Measurements from ENCODE around the gene PLP1.

PLP1 gene

DNA sequence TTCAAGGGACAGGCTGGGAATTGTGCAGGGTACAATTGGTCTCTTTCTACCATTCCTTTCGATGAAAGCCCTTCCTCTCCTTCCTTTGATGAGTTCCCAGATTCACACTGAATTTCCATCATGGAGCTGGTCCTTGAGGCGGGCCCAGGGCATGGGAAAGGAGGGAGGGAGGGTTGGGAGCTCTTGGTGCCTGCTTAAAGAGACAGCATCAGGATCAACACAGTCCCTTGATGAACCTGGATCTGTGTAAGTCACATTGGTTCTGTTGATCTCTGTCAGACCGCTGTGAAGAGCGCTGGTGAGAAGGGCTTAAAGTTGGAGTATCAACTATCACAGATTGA is 4.4 kb downstream of the PLP1 start:
- no peak for DNase-seq (ENCODE audit: low read depth, low spot score)
- TF ChIP-seq ZNF274 (IDR thresholded peaks at IDR 0.05; ENCODE audit: low read depth, low read length) (no peak), SUZ12 (IDR thresholded peaks at IDR 0.05; ENCODE audit: extremely low read depth, insufficient read depth, insufficient read length) (no peak), YY1 (IDR thresholded peaks at IDR 0.05; ENCODE audit: insufficient read depth, insufficient read length) (no peak)
- Histone ChIP-seq H3K27me3 (ENCODE audit: insufficient read depth, insufficient read length) (no peaks in the 10 kb centered on the region), H3K9me3 (ENCODE audit: insufficient read depth, low read length) (no peaks in the 10 kb centered on the region), H3K36me3 (ENCODE audit: insufficient read depth, insufficient read length, low read length) (peaks cover 1% of the 10 kb centered on the region), H3K4me3 (ENCODE audit: insufficient read length, low read depth) (no peak overlapping the region), H3K9ac (ENCODE audit: insufficient read length, low read depth) (no peak overlapping the region), H3K4me1 (ENCODE audit: insufficient read depth, insufficient read length) (no peaks in the 10 kb centered on the region)

DNA sequence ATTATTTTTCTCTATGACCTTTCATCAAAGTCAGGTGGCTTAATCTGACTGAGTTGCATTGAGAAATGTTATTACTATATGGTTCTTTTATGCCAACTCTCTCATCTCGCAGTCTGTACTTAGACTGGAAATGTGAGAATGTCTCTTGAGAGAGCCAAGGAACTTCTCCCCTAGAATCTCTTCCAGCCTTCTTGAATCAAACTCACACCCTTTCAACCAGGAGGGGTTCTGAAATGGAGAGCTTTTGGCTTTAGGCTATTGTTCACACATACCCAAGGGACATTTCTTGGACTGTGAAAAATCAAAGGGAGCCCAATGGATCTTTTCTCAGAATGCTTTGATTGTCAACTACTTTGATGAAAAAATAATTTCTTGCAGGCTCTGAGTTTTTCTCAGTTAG is 5.1 kb downstream of the PLP1 start:
- peaks cover 2% of the 10 kb centered on the region for H3K36me3 ChIP-seq (ENCODE audit: insufficient read depth, insufficient read length, low read length)
- DNase-seq (ENCODE audit: low read depth, low spot score) = no peak
- TF ChIP-seq YY1 (IDR thresholded peaks at IDR 0.05; ENCODE audit: insufficient read depth, insufficient read length) (no peak), ZNF274 (IDR thresholded peaks at IDR 0.05; ENCODE audit: low read depth, low read length) (no peak), SUZ12 (IDR thresholded peaks at IDR 0.05; ENCODE audit: extremely low read depth, insufficient read depth, insufficient read length) (no peak)

DNA sequence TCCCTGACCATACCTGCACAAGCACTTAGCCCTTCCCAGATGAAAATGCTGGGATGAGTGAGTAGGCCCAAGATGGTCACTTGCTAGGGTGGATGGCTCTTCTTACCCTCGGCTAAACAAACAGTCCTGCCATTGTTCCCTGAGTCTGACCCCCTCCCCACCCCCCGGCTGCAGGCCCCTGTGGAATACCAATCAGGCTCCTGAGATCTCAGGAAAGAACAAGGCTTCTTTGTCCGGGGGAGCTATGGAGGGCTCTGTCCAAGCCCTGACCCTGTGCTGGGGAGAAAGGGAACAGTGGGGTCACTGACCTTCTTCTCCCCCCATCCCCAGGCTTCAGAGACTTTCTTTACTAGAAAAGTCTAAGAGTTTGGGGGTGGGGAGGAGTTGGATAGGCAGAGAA is 6.0 kb downstream of the PLP1 start:
- H3K36me3 ChIP-seq (ENCODE audit: insufficient read depth, insufficient read length, low read length) = peaks cover 2% of the 10 kb centered on the region
- no peaks in the 10 kb centered on the region for H3K4me1 ChIP-seq (ENCODE audit: insufficient read depth, insufficient read length)
- no peak overlapping the region for H3K4me3 ChIP-seq (ENCODE audit: insufficient read length, low read depth)
- no peak for TF ChIP-seq YY1 (IDR thresholded peaks at IDR 0.05; ENCODE audit: insufficient read depth, insufficient read length)
- no peak for TF ChIP-seq SUZ12 (IDR thresholded peaks at IDR 0.05; ENCODE audit: extremely low read depth, insufficient read depth, insufficient read length)
- no peak for TF ChIP-seq ZNF274 (IDR thresholded peaks at IDR 0.05; ENCODE audit: low read depth, low read length)
- H3K27me3 ChIP-seq (ENCODE audit: insufficient read depth, insufficient read length) = no peaks in the 10 kb centered on the region
- DNase-seq (ENCODE audit: low read depth, low spot score) = no peak
- H3K9ac ChIP-seq (ENCODE audit: insufficient read length, low read depth) = no peak overlapping the region
- no peaks in the 10 kb centered on the region for H3K9me3 ChIP-seq (ENCODE audit: insufficient read depth, low read length)

More for the DNA sequence above, 5.1 kb downstream of the PLP1 start:
- Histone ChIP-seq H3K4me3 (ENCODE audit: insufficient read length, low read depth) (no peak overlapping the region), H3K4me1 (ENCODE audit: insufficient read depth, insufficient read length) (no peaks in the 10 kb centered on the region), H3K27me3 (ENCODE audit: insufficient read depth, insufficient read length) (no peaks in the 10 kb centered on the region), H3K9me3 (ENCODE audit: insufficient read depth, low read length) (no peaks in the 10 kb centered on the region), H3K9ac (ENCODE audit: insufficient read length, low read depth) (no peak overlapping the region)

DNA sequence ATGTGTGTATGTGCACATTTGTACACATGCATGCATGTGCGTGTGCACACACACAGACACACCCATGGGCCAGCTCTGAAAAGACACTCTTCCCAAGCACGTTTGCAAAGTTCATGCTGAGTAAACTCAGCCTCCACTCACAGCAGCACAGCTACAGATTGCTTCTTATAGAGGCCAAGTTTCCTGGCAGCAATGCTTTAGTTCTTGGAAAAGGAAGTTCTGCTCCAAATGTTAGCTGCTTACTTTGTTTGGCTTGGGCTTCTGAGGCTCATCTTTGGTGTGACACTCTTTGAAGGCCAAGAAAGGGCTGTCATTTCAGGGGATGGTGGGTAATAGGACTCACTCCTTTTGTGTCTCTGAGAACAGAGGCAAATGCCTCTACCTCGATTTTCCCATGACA is 6.6 kb downstream of the PLP1 start:
- no peaks in the 10 kb centered on the region for H3K9me3 ChIP-seq (ENCODE audit: insufficient read depth, low read length)
- H3K4me3 ChIP-seq (ENCODE audit: insufficient read length, low read depth) = no peak overlapping the region
- H3K36me3 ChIP-seq (ENCODE audit: insufficient read depth, insufficient read length, low read length) = peaks cover 2% of the 10 kb centered on the region
- H3K4me1 ChIP-seq (ENCODE audit: insufficient read depth, insufficient read length) = no peaks in the 10 kb centered on the region
- no peak for DNase-seq (ENCODE audit: low read depth, low spot score)
- no peak overlapping the region for H3K9ac ChIP-seq (ENCODE audit: insufficient read length, low read depth)
- TF ChIP-seq SUZ12 (IDR thresholded peaks at IDR 0.05; ENCODE audit: extremely low read depth, insufficient read depth, insufficient read length) (no peak), YY1 (IDR thresholded peaks at IDR 0.05; ENCODE audit: insufficient read depth, insufficient read length) (no peak), ZNF274 (IDR thresholded peaks at IDR 0.05; ENCODE audit: low read depth, low read length) (no peak)
- no peaks in the 10 kb centered on the region for H3K27me3 ChIP-seq (ENCODE audit: insufficient read depth, insufficient read length)

DNA sequence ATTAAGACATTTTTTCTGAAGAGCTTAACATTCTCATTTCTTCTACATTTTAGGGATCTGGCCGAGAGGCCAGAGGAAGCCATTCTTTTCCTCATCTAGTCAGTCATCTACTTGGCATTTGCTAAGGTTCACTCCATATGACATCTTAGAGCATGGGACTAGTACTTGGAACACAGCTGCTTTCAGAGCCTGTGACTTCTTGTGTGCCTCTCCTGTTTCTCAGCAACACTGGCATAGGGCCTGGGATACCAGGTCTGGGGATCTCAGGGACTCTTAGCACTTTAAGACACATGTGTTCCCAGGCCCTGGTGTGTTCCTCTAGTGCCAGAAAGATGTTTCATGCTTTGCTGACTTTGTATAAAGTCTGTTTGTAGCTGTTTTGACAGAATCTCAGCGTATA is 7.3 kb downstream of the PLP1 start:
- Histone ChIP-seq H3K4me3 (ENCODE audit: insufficient read length, low read depth) (no peak overlapping the region), H3K9ac (ENCODE audit: insufficient read length, low read depth) (no peak overlapping the region), H3K9me3 (ENCODE audit: insufficient read depth, low read length) (no peaks in the 10 kb centered on the region), H3K27me3 (ENCODE audit: insufficient read depth, insufficient read length) (no peaks in the 10 kb centered on the region), H3K36me3 (ENCODE audit: insufficient read depth, insufficient read length, low read length) (peaks cover 2% of the 10 kb centered on the region), H3K4me1 (ENCODE audit: insufficient read depth, insufficient read length) (no peaks in the 10 kb centered on the region)
- DNase-seq (ENCODE audit: low read depth, low spot score) = no peak
- no peak for TF ChIP-seq SUZ12 (IDR thresholded peaks at IDR 0.05; ENCODE audit: extremely low read depth, insufficient read depth, insufficient read length)
- no peak for TF ChIP-seq ZNF274 (IDR thresholded peaks at IDR 0.05; ENCODE audit: low read depth, low read length)

DNA sequence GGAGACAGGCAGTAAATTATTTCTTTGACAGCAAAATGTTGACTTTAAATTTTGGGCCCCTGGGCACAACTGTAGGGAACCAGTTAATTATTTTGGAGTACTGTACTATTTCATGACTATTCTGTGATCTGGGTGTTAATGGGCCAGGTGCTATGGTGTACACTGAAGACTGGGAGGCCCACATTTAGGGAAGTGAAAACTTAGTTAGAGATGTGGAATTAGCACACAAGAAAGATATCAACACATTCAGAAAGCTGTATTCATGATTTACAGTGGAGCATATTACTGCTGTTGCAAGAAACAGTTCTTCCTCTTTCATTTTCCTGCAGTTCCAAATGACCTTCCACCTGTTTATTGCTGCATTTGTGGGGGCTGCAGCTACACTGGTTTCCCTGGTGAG is 12.4 kb downstream of the PLP1 start:
- no peak for DNase-seq (ENCODE audit: low read depth, low spot score)
- no peak overlapping the region for H3K4me3 ChIP-seq (ENCODE audit: insufficient read length, low read depth)
- no peaks in the 10 kb centered on the region for H3K27me3 ChIP-seq (ENCODE audit: insufficient read depth, insufficient read length)
- TF ChIP-seq SUZ12 (IDR thresholded peaks at IDR 0.05; ENCODE audit: extremely low read depth, insufficient read depth, insufficient read length) (no peak), YY1 (IDR thresholded peaks at IDR 0.05; ENCODE audit: insufficient read depth, insufficient read length) (no peak)
- no peaks in the 10 kb centered on the region for H3K9me3 ChIP-seq (ENCODE audit: insufficient read depth, low read length)
- H3K36me3 ChIP-seq (ENCODE audit: insufficient read depth, insufficient read length, low read length) = peaks cover 2% of the 10 kb centered on the region
- H3K4me1 ChIP-seq (ENCODE audit: insufficient read depth, insufficient read length) = no peaks in the 10 kb centered on the region
- no peak overlapping the region for H3K9ac ChIP-seq (ENCODE audit: insufficient read length, low read depth)

DNA sequence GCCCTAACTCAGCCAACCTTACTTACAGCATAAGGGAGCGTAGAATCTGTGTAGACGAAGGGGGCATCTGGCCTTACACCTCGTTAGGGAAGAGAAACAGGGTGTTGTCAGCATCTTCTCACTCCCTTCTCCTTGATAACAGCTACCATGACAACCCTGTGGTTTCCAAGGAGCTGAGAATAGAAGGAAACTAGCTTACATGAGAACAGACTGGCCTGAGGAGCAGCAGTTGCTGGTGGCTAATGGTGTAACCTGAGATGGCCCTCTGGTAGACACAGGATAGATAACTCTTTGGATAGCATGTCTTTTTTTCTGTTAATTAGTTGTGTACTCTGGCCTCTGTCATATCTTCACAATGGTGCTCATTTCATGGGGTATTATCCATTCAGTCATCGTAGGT is 14.6 kb downstream of the PLP1 start:
- Histone ChIP-seq H3K9ac (ENCODE audit: insufficient read length, low read depth) (no peak overlapping the region), H3K4me1 (ENCODE audit: insufficient read depth, insufficient read length) (no peaks in the 10 kb centered on the region), H3K36me3 (ENCODE audit: insufficient read depth, insufficient read length, low read length) (no peaks in the 10 kb centered on the region), H3K4me3 (ENCODE audit: insufficient read length, low read depth) (no peak overlapping the region), H3K27me3 (ENCODE audit: insufficient read depth, insufficient read length) (no peaks in the 10 kb centered on the region), H3K9me3 (ENCODE audit: insufficient read depth, low read length) (no peaks in the 10 kb centered on the region)
- no peak for DNase-seq (ENCODE audit: low read depth, low spot score)
- TF ChIP-seq ZNF274 (IDR thresholded peaks at IDR 0.05; ENCODE audit: low read depth, low read length) (no peak), SUZ12 (IDR thresholded peaks at IDR 0.05; ENCODE audit: extremely low read depth, insufficient read depth, insufficient read length) (no peak), YY1 (IDR thresholded peaks at IDR 0.05; ENCODE audit: insufficient read depth, insufficient read length) (no peak)

All from NT2/D1 (cell line).